Stimulated activated CD4-positive, alpha-beta T cell treated with anti-CD3 and anti-CD28 coated beads, Interleukin-1b, Interleukin-23, amount 100 ng/mL, for 24 hours (primary cell): Measurements from ENCODE around the gene LMBR1L.
"Not testable (repeated sequence)": the region's sequence is repeated elsewhere in the genome, so short reads cannot be mapped to it uniquely, and the experiment has no call there.

Experiments used
- DNase-seq, 4 experiments: peaks; one replicate each; pipeline ENCODE4 v3.0.0-alpha.2; 2020; ENCODE audit warnings: low read depth in 4 of 4, low spot score in 1 of 4

Gene LMBR1L

GRCh38 chr12:49088150-49088931 lies 22.3 kb downstream of the LMBR1L start:
- DNase-seq: peak in 3 of 4 experiments; percentile 39 to 57 (median 55)

- no peak for DNase-seq
These were observed 24.5 kb downstream of the LMBR1L start for GRCh38 chr12:49086116-49086515.

GRCh38 chr12:49084438-49084837 lies 26.2 kb downstream of the LMBR1L start:
- DNase-seq: no peak

DNA sequence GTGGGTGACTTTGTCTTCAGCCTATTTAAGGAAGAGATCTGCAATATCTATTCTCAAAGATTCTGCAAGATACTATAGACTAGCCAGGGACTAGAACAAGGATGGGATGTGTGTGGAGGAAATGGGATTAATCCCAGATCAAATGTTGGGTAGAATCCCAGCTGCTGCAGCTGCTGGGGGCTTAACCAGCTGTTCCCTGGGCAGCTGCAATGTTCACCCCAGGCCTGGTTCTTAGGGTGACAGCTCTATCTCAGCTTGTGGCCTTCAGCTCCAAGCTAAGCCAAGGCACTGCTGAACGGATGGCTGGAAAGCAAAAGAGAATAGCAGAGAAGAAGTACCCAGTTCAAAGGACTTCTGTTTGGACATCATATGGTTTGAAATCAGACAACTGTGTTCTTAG lies 30.9 kb downstream of the LMBR1L start:
- no peak for DNase-seq

DNA sequence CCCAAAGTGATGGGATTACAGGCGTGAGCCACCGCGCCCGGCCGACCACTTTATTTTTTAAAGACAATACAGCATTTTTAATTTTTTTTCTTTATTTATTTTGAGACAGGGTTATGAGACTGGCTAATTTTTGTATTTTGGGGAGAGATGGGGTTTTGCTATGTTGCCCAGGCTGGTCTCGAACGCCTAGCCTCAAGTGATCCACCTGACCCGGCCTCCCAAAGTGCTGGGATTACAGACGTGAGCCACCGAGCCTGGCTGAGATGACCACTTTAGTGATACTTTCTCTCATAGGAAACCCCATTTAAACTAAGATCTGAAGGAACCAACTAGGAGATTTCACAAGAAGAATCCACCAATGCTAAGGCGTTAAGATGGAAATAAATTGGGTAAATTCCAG lies 39.7 kb downstream of the LMBR1L start:
- DNase-seq: no peak

GRCh38 chr12:49069507-49070346 lies 40.9 kb downstream of the LMBR1L start, which contains the start of gene RHEBL1:
TSS of gene RHEBL1 (minus strand) at chr12:49069979. CDS start at chr12:49069785, 194 bp downstream.
- peak; percentile 95 to 98 (median 98) for DNase-seq

DNA sequence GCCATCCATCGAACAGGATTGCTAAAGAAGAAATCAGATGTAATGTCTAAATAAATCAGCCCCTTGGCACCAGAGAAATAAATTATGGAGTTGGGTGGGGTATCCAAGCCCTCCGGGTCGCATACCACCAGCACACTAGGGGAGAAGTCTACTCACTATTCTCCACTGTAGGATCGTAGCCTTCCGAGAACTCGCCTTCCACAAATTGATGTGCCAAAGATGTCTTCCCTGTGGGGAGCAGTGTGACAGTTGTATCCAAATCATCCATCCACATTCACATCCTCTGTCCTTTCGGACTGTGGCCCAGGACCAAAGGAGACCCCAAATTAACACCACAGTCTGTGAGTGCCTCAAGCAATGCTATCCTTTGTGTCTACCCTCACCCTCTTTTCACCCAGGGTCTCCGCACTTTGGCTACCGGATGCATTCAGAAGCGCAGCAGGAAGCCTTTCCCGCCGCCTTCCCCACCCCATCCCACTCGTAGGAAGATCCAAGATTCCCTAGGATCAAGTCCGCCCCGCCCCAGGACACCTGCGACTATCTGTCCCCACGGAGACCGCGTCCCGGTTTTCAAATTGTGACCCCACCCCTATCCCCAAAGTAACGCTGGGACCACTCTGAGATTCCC lies 41.7 kb downstream of the LMBR1L start:
- DNase-seq: no peak

DNA sequence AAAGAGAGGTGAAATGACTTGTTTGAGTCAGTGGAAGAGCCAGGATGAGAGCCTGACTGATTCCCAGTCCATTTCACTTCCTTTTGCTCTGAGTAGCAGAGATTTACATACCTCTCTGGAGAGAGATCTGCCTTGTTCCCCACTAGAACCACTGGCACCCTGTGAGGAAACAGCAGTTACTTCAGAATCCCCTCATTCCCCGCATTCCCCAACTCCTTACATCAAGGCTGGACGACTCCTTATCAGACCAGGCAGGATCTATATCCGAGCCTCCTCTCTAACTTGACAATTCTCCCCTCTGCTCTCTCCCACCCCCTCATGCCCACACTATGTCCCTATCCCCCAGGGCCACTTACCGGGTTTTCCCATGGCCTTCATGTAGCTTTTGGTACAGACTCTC lies 44.5 kb downstream of the LMBR1L start:
- no peak for DNase-seq

- no peak for DNase-seq
These were observed 45.9 kb downstream of the LMBR1L start for GRCh38 chr12:49064767-49065152.

- DNase-seq: not testable (repeated sequence)
These were observed 48.7 kb downstream of the LMBR1L start for GRCh38 chr12:49061916-49062315.

- no peak for DNase-seq
These were observed 49.4 kb downstream of the LMBR1L start for GRCh38 chr12:49061157-49061650.

DNA sequence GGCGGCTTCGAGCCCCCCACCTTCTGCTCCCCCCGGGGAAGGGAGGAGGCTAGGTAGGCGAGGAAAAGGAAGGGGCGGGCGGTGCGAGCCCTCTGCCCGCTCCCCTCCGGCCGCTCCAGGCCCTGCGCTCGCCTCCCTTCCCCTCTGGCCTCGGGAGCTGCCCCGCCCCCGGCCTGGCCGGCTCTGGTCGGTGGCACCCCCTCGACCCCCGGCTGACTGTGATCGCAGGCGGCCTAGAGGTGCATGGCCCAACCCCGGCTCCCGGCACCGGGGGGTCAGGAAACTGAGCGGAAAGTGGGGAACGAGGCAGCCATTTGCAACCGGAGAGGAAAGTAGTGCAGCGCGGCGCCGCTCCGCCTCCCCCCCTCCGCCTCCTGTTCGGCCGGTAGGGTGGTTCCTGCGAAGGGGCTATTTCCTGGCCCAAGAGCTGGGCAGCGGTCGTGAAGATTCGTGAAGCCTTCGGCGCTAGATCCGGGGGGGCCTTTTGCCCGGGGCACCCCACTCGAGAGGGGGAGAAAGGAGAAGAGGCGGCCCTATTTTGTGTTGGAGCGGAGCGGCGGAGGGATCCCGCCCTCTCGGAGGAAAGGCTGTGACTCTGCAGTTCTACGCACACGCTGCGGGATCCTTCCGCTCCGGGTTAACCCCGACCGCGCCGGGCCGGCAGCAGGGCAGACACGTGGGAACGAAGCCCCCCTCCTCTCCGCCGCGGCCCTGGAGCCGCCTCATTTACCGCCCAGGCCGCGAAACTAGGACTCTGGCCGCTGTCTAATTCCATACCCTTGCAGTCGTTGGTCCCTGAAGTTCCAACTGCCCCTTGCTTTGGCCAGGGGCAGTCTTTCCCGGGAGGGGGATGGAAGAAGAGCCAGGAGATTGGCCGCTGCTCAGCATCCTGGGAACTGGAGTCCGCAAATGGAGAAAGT lies 50.1 kb downstream of the LMBR1L start, which contains the start of gene KMT2D:
Gene KMT2D, minus strand, starts transcription at position 558 of the 920 bp plus-strand sequence. CDS start 5,470 bp downstream, outside the sequence.
- DNase-seq: peak; percentile 65 to 89 (median 78)

DNA sequence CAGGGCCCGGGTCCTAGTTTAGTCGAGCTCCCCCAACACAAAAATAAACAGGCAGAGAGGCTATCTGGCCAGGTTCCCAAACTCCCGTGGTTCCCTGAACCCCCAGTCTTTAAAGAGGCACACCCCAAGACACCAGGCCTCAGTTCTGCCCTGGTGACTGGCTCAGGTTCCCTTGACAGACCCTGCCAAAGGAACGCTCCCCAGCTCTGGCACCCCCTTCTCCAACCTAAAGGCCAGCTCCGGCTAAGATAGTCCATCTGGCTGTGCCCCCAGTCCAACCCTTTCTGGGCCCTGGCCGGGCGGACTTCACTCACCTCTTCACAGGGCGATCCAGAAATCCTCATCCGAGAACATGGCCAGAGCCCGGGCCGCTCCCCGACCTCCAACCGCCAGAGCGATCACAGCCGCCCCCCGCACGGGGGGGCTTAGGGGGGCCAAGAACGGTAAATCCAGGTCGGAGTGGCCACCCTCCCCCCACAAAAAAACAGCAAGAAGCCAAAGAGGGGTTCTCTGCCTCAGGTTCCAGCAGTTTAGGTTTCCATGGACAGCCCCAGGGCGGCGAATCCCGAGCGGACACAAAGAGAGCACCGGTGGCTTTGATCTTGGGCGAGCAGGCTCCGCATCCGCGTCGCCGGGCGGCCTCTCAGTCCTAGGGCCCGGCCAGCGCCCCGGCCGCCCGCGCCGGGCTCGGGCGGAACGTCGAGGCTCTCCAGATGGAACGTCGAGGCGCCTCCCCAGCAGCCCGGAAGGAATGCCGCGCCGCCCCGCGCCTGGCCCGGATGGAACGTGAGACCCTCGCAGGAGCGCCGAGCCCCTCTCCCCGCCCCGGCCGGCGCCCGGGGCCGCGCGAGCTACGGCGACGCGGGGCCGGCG lies 51.1 kb downstream of the LMBR1L start:
- no peak for DNase-seq

GRCh38 chr12:49059045-49059298 lies 51.7 kb downstream of the LMBR1L start:
- no peak for DNase-seq

DNA sequence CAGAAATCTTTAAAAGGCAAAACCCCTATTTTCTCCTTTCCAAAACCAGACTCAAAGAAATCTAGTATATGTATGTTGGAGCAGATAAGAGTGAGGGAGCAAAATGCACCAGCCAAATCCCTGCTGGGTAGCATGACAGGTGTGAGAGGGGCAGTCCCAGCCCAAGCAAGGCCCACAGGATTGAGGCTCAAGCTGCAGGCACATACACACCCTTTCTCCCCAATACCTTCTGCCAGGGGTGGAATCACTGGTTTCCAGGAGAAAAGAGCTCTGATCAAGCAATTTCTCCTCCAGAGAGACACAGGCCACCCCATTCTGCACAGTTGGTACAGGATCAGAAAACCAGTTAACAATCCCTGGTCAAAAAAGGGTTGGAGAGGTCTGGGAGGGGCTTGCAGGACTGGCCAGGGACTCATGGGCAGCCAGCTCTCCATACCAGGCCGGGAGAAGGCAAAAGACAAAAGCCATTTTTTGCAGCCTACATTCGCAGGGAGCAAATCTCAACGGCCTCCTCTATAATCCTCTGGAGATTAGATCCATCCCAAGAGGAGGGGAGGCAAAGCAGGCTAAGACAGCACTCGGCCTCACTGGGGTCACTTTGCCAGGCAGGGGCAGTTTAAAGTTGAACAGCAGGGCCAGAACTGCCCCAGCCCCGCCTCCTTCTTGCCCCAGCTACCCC lies 52.1 kb downstream of the LMBR1L start:
- no peak for DNase-seq

DNA sequence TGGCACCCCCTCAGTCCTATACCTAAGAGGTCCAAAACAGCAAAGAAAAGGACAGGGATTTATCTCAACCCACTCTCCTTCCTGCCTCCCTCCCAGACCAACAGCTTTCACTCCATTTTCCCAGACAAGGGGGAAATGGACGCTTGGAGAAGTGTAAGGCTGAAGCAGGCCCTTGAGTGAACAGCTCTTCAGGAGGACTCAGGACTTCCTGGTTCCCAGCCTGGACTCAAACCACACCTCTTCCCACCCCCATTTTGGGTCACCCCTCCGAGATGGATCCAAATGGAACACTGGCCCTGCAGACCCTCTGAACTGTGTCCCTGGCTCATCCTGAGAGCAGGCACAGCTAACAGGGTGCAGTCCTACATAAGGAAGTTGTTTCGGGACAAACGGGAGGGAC lies 52.8 kb downstream of the LMBR1L start:
- no peak for DNase-seq

DNA sequence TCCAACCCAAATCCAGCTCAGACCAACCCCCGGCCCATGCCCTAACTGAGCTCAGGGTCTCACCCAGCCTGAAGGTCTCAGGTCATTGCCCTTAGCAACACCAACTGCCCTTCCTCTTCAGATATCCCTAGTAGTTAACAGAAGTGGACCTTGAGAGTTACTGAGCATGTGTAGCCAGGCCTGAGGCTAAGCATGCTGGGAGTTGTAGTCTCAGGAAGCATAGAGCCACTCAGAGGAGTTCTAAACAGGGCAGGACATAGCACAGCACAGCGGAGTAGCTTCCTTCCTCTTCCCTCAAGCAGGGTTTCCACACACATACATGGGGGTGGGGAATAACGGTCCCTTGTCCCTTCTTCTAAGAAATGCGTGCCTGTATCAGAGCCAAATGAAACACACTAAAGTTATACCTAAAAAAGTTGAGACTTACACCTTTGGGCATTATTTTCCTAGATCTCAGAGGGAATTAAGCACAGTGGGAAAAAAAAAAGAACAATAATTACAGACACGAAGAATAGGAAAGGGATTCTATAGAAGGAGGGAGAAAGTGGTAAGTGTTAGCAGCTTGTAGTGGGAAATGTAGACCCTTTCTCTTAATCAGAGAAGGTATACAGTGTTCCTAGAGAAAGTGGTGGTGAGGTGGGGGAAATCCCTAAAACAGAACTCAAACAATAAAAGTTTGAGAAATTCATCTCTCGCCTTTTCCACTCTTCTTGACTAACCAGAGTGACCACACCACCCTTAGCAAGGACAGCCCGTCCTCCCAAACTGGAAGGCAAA lies 54.5 kb downstream of the LMBR1L start:
- DNase-seq: peak in 2 of 4 experiments; percentile 20 to 22

GRCh38 chr12:49055092-49055491 lies 55.6 kb downstream of the LMBR1L start:
- no peak for DNase-seq
